ENCODE measurements around the gene PLTP. TPM values are rescaled to one million over a fixed set of nuclear protein-coding genes. Genes with fewer than 3 reads are reported as not detected.
A peak's percentile ranks its signal among the peaks of the same experiment; 100 is the strongest.

The PLTP gene
- total RNA-seq (1,000 to 10,000 TPM in 2 of 9 donors, 100 to 1,000 TPM in 7; 168 to 1,158 (median 460) TPM), polyA plus RNA-seq (100 to 1,000 TPM; 126 to 366 (median 157) TPM)
- long read RNA-seq, donor 1, transcript PLTP-203 (16 exons, 1,743 nt) = major isoform, 40 of 56 reads
- long read RNA-seq, donor 1, transcript PLTP-202 (14 exons, 1,530 nt) = minor isoform, 7 of 56 reads
- long read RNA-seq, donor 1, partial matches to known transcripts = 6 of 56 reads
- long read RNA-seq, donor 1, other reads (novel, unspliced or antisense) = 0 of 56 reads
- long read RNA-seq, donor 2, transcript PLTP-203 (16 exons, 1,743 nt) = major isoform, 49 of 67 reads
- long read RNA-seq, donor 2, partial matches to known transcripts = 11 of 67 reads
- long read RNA-seq, donor 2, other reads (novel, unspliced or antisense) = 0 of 67 reads
- long read RNA-seq, donor 3, transcript PLTP-203 (16 exons, 1,743 nt) = major isoform, 48 of 76 reads
- long read RNA-seq, donor 3, partial matches to known transcripts = 22 of 76 reads
- long read RNA-seq, donor 3, other reads (novel, unspliced or antisense) = 0 of 76 reads
- long read RNA-seq, donor 4, transcript PLTP-201 (15 exons, 1,731 nt) = minor isoform, 7 of 389 reads
- long read RNA-seq, donor 4, transcript PLTP-203 (16 exons, 1,743 nt) = major isoform, 335 of 389 reads
- long read RNA-seq, donor 4, partial matches to known transcripts = 27 of 389 reads
- long read RNA-seq, donor 4, other reads (novel, unspliced or antisense) = 14 of 389 reads
- long read RNA-seq, donor 5, transcript PLTP-202 (14 exons, 1,530 nt) = minor isoform, 9 of 895 reads
- long read RNA-seq, donor 5, transcript PLTP-203 (16 exons, 1,743 nt) = major isoform, 803 of 895 reads
- long read RNA-seq, donor 5, transcript PLTP-205 (15 exons, 2,255 nt) = minor isoform, 8 of 895 reads
- long read RNA-seq, donor 5, transcript PLTP-201 (15 exons, 1,731 nt) = minor isoform, 7 of 895 reads
- long read RNA-seq, donor 5, partial matches to known transcripts = 40 of 895 reads
- long read RNA-seq, donor 5, other reads (novel, unspliced or antisense) = 24 of 895 reads
- long read RNA-seq, donor 6, transcript PLTP-203 (16 exons, 1,743 nt) = major isoform, 383 of 450 reads
- long read RNA-seq, donor 6, partial matches to known transcripts = 38 of 450 reads
- long read RNA-seq, donor 6, other reads (novel, unspliced or antisense) = 24 of 450 reads
- long read RNA-seq, donor 7, transcript PLTP-203 (16 exons, 1,743 nt) = major isoform, 41 of 71 reads
- long read RNA-seq, donor 7, partial matches to known transcripts = 27 of 71 reads
- long read RNA-seq, donor 7, other reads (novel, unspliced or antisense) = 0 of 71 reads
- long read RNA-seq, donor 8, transcript PLTP-203 (16 exons, 1,743 nt) = major isoform, 132 of 183 reads
- long read RNA-seq, donor 8, transcript PLTP-202 (14 exons, 1,530 nt) = minor isoform, 13 of 183 reads
- long read RNA-seq, donor 8, partial matches to known transcripts = 36 of 183 reads
- long read RNA-seq, donor 8, other reads (novel, unspliced or antisense) = 0 of 183 reads
- long read RNA-seq, donor 9, transcript PLTP-203 (16 exons, 1,743 nt) = major isoform, 39 of 61 reads
- long read RNA-seq, donor 9, partial matches to known transcripts = 20 of 61 reads
- long read RNA-seq, donor 9, other reads (novel, unspliced or antisense) = 0 of 61 reads
- long read RNA-seq, donor 10, transcript PLTP-203 (16 exons, 1,743 nt) = major isoform, 33 of 43 reads
- long read RNA-seq, donor 10, partial matches to known transcripts = 5 of 43 reads
- long read RNA-seq, donor 10, other reads (novel, unspliced or antisense) = 0 of 43 reads

- TF ChIP-seq, protein P1, sequence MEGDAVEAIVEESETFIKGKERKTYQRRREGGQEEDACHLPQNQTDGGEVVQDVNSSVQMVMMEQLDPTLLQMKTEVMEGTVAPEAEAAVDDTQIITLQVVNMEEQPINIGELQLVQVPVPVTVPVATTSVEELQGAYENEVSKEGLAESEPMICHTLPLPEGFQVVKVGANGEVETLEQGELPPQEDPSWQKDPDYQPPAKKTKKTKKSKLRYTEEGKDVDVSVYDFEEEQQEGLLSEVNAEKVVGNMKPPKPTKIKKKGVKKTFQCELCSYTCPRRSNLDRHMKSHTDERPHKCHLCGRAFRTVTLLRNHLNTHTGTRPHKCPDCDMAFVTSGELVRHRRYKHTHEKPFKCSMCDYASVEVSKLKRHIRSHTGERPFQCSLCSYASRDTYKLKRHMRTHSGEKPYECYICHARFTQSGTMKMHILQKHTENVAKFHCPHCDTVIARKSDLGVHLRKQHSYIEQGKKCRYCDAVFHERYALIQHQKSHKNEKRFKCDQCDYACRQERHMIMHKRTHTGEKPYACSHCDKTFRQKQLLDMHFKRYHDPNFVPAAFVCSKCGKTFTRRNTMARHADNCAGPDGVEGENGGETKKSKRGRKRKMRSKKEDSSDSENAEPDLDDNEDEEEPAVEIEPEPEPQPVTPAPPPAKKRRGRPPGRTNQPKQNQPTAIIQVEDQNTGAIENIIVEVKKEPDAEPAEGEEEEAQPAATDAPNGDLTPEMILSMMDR (IDR thresholded peaks at IDR 0.05) = peak in 1 of 6 experiments; percentile 12
- TF ChIP-seq POLR2A (IDR thresholded peaks at IDR 0.05) = peak; percentile 81 to 92
- Histone ChIP-seq H3K9me3 (replicated peaks in 1 of 3) (no peaks in the 10 kb centered on the region), H3K4me3 (peak within 1 kb of the TSS; percentile 24 to 87 (median 49)), H3K27me3 (no peaks in the 10 kb centered on the region), H3K27ac (peak within 1 kb of the TSS; percentile 77 to 92 (median 89)), H3K4me1 (replicated peaks in 1 of 2) (peaks cover 13 to 33% of the 10 kb centered on the region in 2 donors), H3K36me3 (replicated peaks in 1 of 2) (peaks cover 0 to 18% of the 10 kb centered on the region in 2 donors)
- peak; percentile 70 to 84 (median 77) for DNase-seq
- intact Hi-C loops (cut with DNase I) = no loop called here
- WGBS, 4 donors = 0 to 5% (median 1%) methylated on average over 11 to 58 of the region's 58 CpGs
Observed at GRCh38 chr20:45911486-45912343, at the start of gene PLTP. Gene PLTP, minus strand, starts transcription at chr20:45912155. Its CDS starts 703 bp downstream, at chr20:45911452.

DNA sequence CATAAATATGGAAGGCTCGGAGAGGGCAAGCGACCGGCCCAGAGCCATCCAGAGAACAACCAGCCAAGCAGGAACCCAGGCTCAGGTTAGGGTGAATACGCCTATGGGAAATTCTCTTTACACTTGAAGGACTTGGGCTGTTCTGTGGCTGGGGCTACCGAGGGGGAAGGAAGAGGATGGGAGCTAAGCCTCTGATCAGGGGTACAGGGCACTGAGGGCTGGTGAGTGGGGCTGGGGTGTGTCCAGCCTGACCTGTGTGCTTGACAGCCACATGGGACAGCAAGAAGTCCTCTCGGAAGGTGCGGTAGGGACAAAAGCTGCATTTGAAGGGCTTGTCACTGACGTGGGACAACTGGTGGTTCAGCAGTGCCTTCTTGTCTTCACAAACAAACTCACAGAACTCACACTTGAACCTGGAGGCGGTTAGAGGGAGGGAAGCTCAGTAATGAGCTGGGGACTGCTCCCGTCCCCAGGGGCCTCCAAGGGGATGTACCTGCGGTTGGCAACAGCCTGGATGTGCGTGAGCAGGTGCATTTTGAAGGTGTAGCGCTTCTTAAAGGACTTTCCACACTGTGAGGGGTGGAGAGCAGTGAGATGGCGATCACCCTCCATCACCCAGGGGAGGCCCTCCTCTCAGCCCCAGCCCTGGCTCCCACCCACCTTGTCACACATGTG, 48.1 kb upstream of the PLTP start:
- intact Hi-C loops (cut with DNase I) = loop anchor here (5.0 kb wide), 2 partner anchors 138 to 158 kb away; no protein-coding TSS in a partner anchor
- H3K27me3 ChIP-seq = no peaks in the 10 kb centered on the region
- TF ChIP-seq, protein P1 (IDR thresholded peaks at IDR 0.05) = no peak
- no peak for TF ChIP-seq POLR2A (IDR thresholded peaks at IDR 0.05)
- DNase-seq = peak in 4 of 7 donors; percentile 4 to 42 (median 14)
- H3K36me3 ChIP-seq (replicated peaks in 1 of 2) = peaks cover 0 to 93% of the 10 kb centered on the region in 2 donors
- no peak overlapping the region for H3K4me3 ChIP-seq
- 92 to 98% (median 94%) methylated on average over 11 to 14 of the region's 14 CpGs for WGBS, 4 donors
- no peaks in the 10 kb centered on the region for H3K9me3 ChIP-seq (replicated peaks in 1 of 3)
- H3K27ac ChIP-seq = no peak overlapping the region
- H3K4me1 ChIP-seq (replicated peaks in 1 of 2) = no peaks in the 10 kb centered on the region

GRCh38 chr20:45959126-45959525, 47.2 kb upstream of the PLTP start:
- H3K4me3 ChIP-seq = no peak overlapping the region
- H3K27ac ChIP-seq = no peak overlapping the region
- H3K36me3 ChIP-seq (replicated peaks in 1 of 2) = peaks cover 0 to 84% of the 10 kb centered on the region in 2 donors
- DNase-seq = peak in 5 of 7 donors; percentile 4 to 51 (median 16)
- H3K27me3 ChIP-seq = no peaks in the 10 kb centered on the region
- TF ChIP-seq POLR2A (IDR thresholded peaks at IDR 0.05) = no peak
- TF ChIP-seq, protein P1 (IDR thresholded peaks at IDR 0.05) = no peak
- intact Hi-C loops (cut with DNase I) = no loop called here
- H3K4me1 ChIP-seq (replicated peaks in 1 of 2) = no peaks in the 10 kb centered on the region
- WGBS, 4 donors = 83 to 96% (median 88%) methylated on average over 6 to 16 of the region's 16 CpGs
- no peaks in the 10 kb centered on the region for H3K9me3 ChIP-seq (replicated peaks in 1 of 3)
